ENCODE measurements around the gene KCTD6.

KCTD6 gene

GRCh38 chr3:58540176-58540858, 48.4 kb downstream of the KCTD6 start:
- no peak overlapping the region for H3K27ac ChIP-seq
- TF ChIP-seq ZFX (IDR thresholded peaks at IDR 0.05; ENCODE audit: borderline replicate concordance), result no peak
- TF ChIP-seq CTCF (IDR thresholded peaks at IDR 0.05), result no peak

DNA sequence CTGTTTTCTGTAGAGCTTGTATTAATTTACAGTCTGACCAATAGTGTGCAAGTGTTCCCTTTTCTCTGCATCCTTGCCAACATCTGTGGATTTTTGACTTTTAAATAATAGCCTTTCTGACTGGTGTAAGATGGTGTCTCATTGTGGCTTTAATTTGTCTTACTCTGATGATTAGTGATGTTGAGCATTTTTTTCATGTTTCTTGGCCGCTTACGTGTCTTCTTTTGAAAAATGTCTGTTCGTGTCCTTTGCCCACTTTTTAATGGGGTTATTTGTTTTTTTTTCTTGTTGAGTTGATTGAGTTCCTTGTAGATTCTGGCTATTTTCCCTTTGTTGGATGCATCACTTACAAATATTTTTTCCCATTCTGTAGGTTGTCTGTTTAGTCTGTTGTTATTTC, 52.6 kb downstream of the KCTD6 start:
- no peak overlapping the region for H3K27ac ChIP-seq
- TF ChIP-seq ZFX (IDR thresholded peaks at IDR 0.05; ENCODE audit: borderline replicate concordance), result no peak
- no peak for TF ChIP-seq CTCF (IDR thresholded peaks at IDR 0.05)

GRCh38 chr3:58551636-58552180, 59.8 kb downstream of the KCTD6 start:
- TF ChIP-seq CTCF (IDR thresholded peaks at IDR 0.05) (no peak), ZFX (IDR thresholded peaks at IDR 0.05; ENCODE audit: borderline replicate concordance) (no peak)
- H3K27ac ChIP-seq, result no peak overlapping the region

Data from 22Rv1 (cell line).